ENCODE measurements around the gene ANAPC4. TPM values are rescaled to one million over a fixed set of nuclear protein-coding genes. Genes with fewer than 3 reads are reported as not detected.
A peak's percentile ranks its signal among the peaks of the same experiment; 100 is the strongest.

Gene ANAPC4
- total and polyA plus RNA-seq, 2 of the 4 experiments (the other 2 are of a cell fraction) = 12.4 to 18.3 TPM

DNA sequence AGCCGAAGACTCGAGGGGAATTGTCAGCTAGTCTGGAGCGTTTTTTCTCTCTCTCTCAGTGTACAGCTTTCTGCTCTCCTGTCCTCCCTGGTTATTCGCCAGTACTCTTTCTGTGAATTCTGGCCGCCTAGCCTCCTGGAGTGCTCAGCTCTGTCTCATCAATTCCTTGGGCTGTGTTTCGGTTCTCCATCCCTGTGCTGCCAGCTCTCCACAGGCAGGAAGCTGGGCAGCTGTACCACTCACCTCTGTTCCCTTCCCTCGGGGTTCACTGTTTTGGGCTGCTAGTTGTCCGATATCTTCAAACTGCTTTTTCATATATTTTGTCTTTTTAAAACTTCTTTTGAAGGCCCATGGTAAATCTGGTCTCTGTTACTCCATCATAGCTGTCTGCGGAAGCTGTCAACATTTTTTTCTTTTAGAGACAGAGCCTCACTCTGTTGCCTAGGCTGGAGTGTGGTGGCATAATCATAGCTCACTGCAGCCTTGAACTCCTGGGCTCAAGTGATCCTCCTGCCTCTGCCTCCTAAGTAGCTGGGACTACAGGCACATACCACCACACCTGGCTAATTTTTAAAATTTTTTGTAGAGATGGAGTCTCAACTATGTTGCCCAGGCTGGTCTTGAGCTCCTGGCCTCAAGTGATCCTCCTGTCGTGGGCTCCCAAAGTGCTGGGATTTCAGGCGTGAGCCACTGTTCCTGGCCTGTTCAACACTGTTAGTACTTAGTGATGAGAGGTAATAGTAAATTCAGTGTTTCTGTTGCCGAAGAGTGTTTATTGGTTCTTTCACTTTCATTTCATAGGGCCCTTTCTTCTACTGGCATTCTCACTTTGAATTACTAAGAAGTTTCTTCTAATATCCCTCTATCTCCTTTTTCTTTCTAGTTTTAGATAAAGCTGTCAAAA is 45.9 kb upstream of the ANAPC4 start:
- Histone ChIP-seq H4K91ac (ENCODE audit: insufficient read depth, low read depth, low read length) (no peak overlapping the region), H3K9ac (ENCODE audit: low read depth, low read length) (no peak overlapping the region), H3K14ac (replicated peaks; ENCODE audit: low read depth, low read length) (no peak overlapping the region), H3K4me1 (ENCODE audit: control insufficient read depth, insufficient read depth, low read length) (no peaks in the 10 kb centered on the region), H2AK5ac (ENCODE audit: low read depth, low read length) (no peak overlapping the region), H3K36me3 (ENCODE audit: control insufficient read depth, insufficient read depth, low read length) (no peaks in the 10 kb centered on the region), H4K5ac (ENCODE audit: low read depth, low read length) (no peak overlapping the region; the same call in 1 of the 2 replicates), H3K56ac (ENCODE audit: extremely low read depth, insufficient read depth, low read length) (no peak overlapping the region), H3K4ac (ENCODE audit: low read depth, low read length) (no peak overlapping the region), H4K8ac (ENCODE audit: low read depth in 2 of 2, low read length in 2 of 2) (peak overlapping the region in 1 of 2 experiments; percentile 35; a peak in 1 of 4 replicates), H2AK9ac (replicated peaks; ENCODE audit: low read depth, low read length, poor library complexity) (peak overlapping the region; percentile 70), H4K20me1 (ENCODE audit: insufficient read depth, low read length) (no peaks in the 10 kb centered on the region), H3K23ac (ENCODE audit: low read depth, low read length) (no peak overlapping the region), H2AFZ (replicated peaks; ENCODE audit: low read length, poor library complexity) (peak overlapping the region; percentile 33), H3K4me3 (ENCODE audit: insufficient read depth, low read depth, low read length) (no peak overlapping the region), H3K9me1 (ENCODE audit: insufficient read depth, low read length) (no peaks in the 10 kb centered on the region), H3K27ac (ENCODE audit: insufficient read depth, low read length) (no peak overlapping the region), H2BK20ac (ENCODE audit: low read depth, low read length) (no peak overlapping the region), H2BK120ac (ENCODE audit: low read depth, low read length) (no peak overlapping the region), H3K18ac (ENCODE audit: low read depth, low read length) (no peak overlapping the region), H3K9me3 (ENCODE audit: control insufficient read depth, insufficient read depth, low read length) (no peaks in the 10 kb centered on the region), H3K79me1 (ENCODE audit: low read depth in 1 of 2, low read length in 2 of 2) (peaks cover 8 to 9% of the 10 kb centered on the region in 2 experiments), H3K4me2 (ENCODE audit: low read depth, low read length) (peak overlapping the region; percentile 88), H2BK5ac (ENCODE audit: low read depth, low read length, poor library complexity, severe bottlenecking) (no peak overlapping the region), H3K27me3 (ENCODE audit: control insufficient read depth, insufficient read depth, low read length) (no peaks in the 10 kb centered on the region), H2BK15ac (ENCODE audit: low read depth, low read length) (no peak overlapping the region)
- DNase-seq (no peak), ATAC-seq (ENCODE audit: low read depth) (0 out of 2 replicates have a peak, but pooled peaks have one; percentile 27)
- intact Hi-C loops (cut with micrococcal nuclease) (no loop called here), dilution Hi-C loops (cut with HindIII; ENCODE audit: low sequenced_read_pairs, unreplicated experiment) (no loop called here), in situ Hi-C loops (cut with MboI; ENCODE audit: low sequenced_read_pairs) (no loop called here)
- BruUV-seq (replicated peaks) = no TSS peak
- ChIA-PET CTCF (interaction anchor here (2.0 kb wide), 1 partner anchor 19 kb away, joined by 6 read pairs; the partner anchor contains the start of gene ZCCHC4), POLR2A (ENCODE audit: unreplicated experiment) (no interaction called here)
- 90% methylated on average over 5 of the region's 12 CpGs; no CpG with 5 or more reads in 1 of the 2 experiments for WGBS, 2 experiments (ENCODE audit: extremely low coverage in 2 of 2, insufficient read length in 1 of 2)
- TF ChIP-seq CHD1 (IDR thresholded peaks at IDR 0.05; ENCODE audit: low read depth, low read length) (no peak), SMC3 (IDR thresholded peaks at IDR 0.05; ENCODE audit: low read depth, low read length) (no peak), RFX5 (IDR thresholded peaks at IDR 0.05; ENCODE audit: low read depth, low read length) (no peak), NFE2L2 (IDR thresholded peaks at IDR 0.05; ENCODE audit: low read depth, low read length) (no peak), FOS (IDR thresholded peaks at IDR 0.05; ENCODE audit: low read depth, low read length) (no peak), USF2 (IDR thresholded peaks at IDR 0.05; ENCODE audit: low read depth, low read length) (no peak), MAZ (IDR thresholded peaks at IDR 0.05; ENCODE audit: borderline replicate concordance, low read depth, low read length) (no peak), BHLHE40 (IDR thresholded peaks at IDR 0.05; ENCODE audit: low read depth, low read length) (no peak), CTCF (conservative IDR thresholded peaks at IDR 0.05; ENCODE audit: low read depth, low read length) (no peak), CEBPB (IDR thresholded peaks at IDR 0.05; ENCODE audit: low read depth, low read length) (no peak), MAFK (IDR thresholded peaks at IDR 0.05; ENCODE audit: low read depth, low read length) (no peak), MXI1 (IDR thresholded peaks at IDR 0.05; ENCODE audit: borderline replicate concordance, low read depth, low read length) (no peak)
- TF ChIP-seq, protein P1, sequence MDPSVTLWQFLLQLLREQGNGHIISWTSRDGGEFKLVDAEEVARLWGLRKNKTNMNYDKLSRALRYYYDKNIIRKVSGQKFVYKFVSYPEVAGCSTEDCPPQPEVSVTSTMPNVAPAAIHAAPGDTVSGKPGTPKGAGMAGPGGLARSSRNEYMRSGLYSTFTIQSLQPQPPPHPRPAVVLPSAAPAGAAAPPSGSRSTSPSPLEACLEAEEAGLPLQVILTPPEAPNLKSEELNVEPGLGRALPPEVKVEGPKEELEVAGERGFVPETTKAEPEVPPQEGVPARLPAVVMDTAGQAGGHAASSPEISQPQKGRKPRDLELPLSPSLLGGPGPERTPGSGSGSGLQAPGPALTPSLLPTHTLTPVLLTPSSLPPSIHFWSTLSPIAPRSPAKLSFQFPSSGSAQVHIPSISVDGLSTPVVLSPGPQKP (IDR thresholded peaks at IDR 0.05; ENCODE audit: borderline replicate concordance, low read depth, low read length) = no peak
